A549 (cell line): ENCODE results near the gene NUPR2.

Experiments used
- BHLHE40 ChIP-seq: IDR thresholded peaks from 2 replicates; pipeline ENCODE4 v1.6.1; 2012; ENCODE audit warnings: low read depth, low read length, inconsistent platforms
- CEBPB ChIP-seq, 2 experiments: fragments of >200 bp in 1 of 2; sonication (Bioruptor Twin) in 1 of 2; formaldehyde crosslinking in 1 of 2; IDR thresholded peaks; 2 replicates each; pipeline ENCODE4 v1.6.1; 2012 to 2016
- CHD4 ChIP-seq: fragments of 200-600 bp; sonication (generic); IDR thresholded peaks from 2 replicates; pipeline ENCODE4 v1.6.1; 2016; ENCODE audit warnings: antibody characterized with exemption, mild to moderate bottlenecking, borderline replicate concordance
- CTCF ChIP-seq: fragments of >200 bp; sonication (Bioruptor Twin); formaldehyde crosslinking; IDR thresholded peaks from 3 replicates; pipeline ENCODE4 v1.5.1; 2016
- JUN ChIP-seq, 2 experiments: fragments of >200 bp; sonication (Bioruptor Twin); formaldehyde crosslinking; IDR thresholded peaks; 2 replicates in 1 of 2; 3 replicates in 1 of 2; pipeline ENCODE4 v1.6.1; 2016 to 2017
- KDM1A ChIP-seq: fragments of 200-600 bp; sonication (generic); IDR thresholded peaks from 2 replicates; pipeline ENCODE4 v1.6.1; 2016; ENCODE audit warnings: low read depth, mild to moderate bottlenecking
- MAZ ChIP-seq: fragments of 150-350 bp; IDR thresholded peaks from 2 replicates; pipeline ENCODE4 v1.6.1; 2014; ENCODE audit warnings: antibody characterized with exemption, low read depth, low read length, borderline replicate concordance
- POLR2A ChIP-seq: IDR thresholded peaks from 2 replicates; pipeline ENCODE4 v1.6.1; 2012; ENCODE audit warnings: mild to moderate bottlenecking, low read length
- RAD21 ChIP-seq, 2 experiments: fragments of >200 bp in 1 of 2; sonication (Bioruptor Twin) in 1 of 2; formaldehyde crosslinking in 1 of 2; IDR thresholded peaks in 1 of 2; conservative IDR thresholded peaks in 1 of 2; 2 replicates in 1 of 2; 3 replicates in 1 of 2; pipeline ENCODE4 v1.6.1; 2012 to 2018; ENCODE audit warnings: inconsistent platforms in 1 of 2
- SREBF2 ChIP-seq: fragments of 450-650 bp; IDR thresholded peaks from 2 replicates; pipeline ENCODE4 v1.6.1; 2014; ENCODE audit warnings: mild to moderate bottlenecking, moderate library complexity
- TP53 ChIP-seq: fragments of 250-450 bp; sonication (Bioruptor Pico); IDR thresholded peaks from 2 replicates; pipeline ENCODE4 v1.5.0; 2021; ENCODE audit warnings: mild to moderate bottlenecking, moderate library complexity
- ZC3H11A ChIP-seq: fragments of 450-650 bp; IDR thresholded peaks from 2 replicates; pipeline ENCODE4 v1.6.1; 2014; ENCODE audit warnings: antibody characterized with exemption, mild to moderate bottlenecking
- TF ChIP-seq, protein P1 (sequence below): IDR thresholded peaks from 2 replicates; pipeline ENCODE4 v1.6.1; 2012

GRCh38 chr7:56097700-56098099, 18.5 kb downstream of the NUPR2 start:
- no peak for TF ChIP-seq CTCF
- no peak for TF ChIP-seq CHD4
- TF ChIP-seq JUN (IDR thresholded peaks at IDR 0.05) = no peak
- TF ChIP-seq, protein P1, sequence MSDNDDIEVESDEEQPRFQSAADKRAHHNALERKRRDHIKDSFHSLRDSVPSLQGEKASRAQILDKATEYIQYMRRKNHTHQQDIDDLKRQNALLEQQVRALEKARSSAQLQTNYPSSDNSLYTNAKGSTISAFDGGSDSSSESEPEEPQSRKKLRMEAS = no peak
- TF ChIP-seq BHLHE40 = no peak
- TF ChIP-seq MAZ = no peak
- no peak for TF ChIP-seq KDM1A
- no peak for TF ChIP-seq SREBF2
- TF ChIP-seq TP53 (CRISPR knock-in tag) = no peak
- no peak for TF ChIP-seq POLR2A
- TF ChIP-seq CEBPB (IDR thresholded peaks at IDR 0.05) = no peak
- TF ChIP-seq RAD21 (conservative IDR thresholded peaks at IDR 0.05 in 1 of 2, IDR thresholded peaks at IDR 0.05 in 1 of 2) = no peak
- TF ChIP-seq ZC3H11A = no peak
